Chondrocyte (in vitro differentiated cells): Measurements from ENCODE around the gene RSPH1. TPM values are rescaled to one million over a fixed set of nuclear protein-coding genes. Genes with fewer than 3 reads are reported as not detected.

ENCODE experiments used
- DNase-seq: peaks from one replicate; pipeline ENCODE4 v3.0.0; 2021; ENCODE audit warnings: mixed read lengths, low spot score
- H3K27ac Mint-ChIP-seq: one replicate; pipeline ENCODE4 v1.8.0; 2021; ENCODE audit warnings: mild to moderate bottlenecking, moderate library complexity, mixed read lengths; ENCODE audit not compliant: unreplicated experiment
- H3K27me3 Mint-ChIP-seq: 2 replicates; pipeline ENCODE4 v1.8.0; 2021; ENCODE audit warnings: low read depth, mixed read lengths
- H3K36me3 Mint-ChIP-seq: 2 replicates; pipeline ENCODE4 v1.8.0; 2021; ENCODE audit warnings: low read depth, mixed read lengths
- H3K4me1 Mint-ChIP-seq: 2 replicates; pipeline ENCODE4 v1.8.0; 2021; ENCODE audit warnings: low read depth, mild to moderate bottlenecking, mixed read lengths
- H3K4me3 Mint-ChIP-seq: one replicate; pipeline ENCODE4 v1.8.0; 2021; ENCODE audit warnings: mild to moderate bottlenecking, moderate library complexity, mixed read lengths; ENCODE audit not compliant: unreplicated experiment
- H3K9me3 Mint-ChIP-seq: 2 replicates; pipeline ENCODE4 v1.8.0; 2021; ENCODE audit warnings: low read depth, mixed read lengths
- total RNA-seq: library from RNA; stranded (reverse); gene quantifications from 3 replicates; pipeline ENCODE4 v1.2.1, GENCODE V29; 2021
- TF ChIP-seq, protein P1 (sequence below): fragments of 200-600 bp; sonication (generic); IDR thresholded peaks from 2 replicates; pipeline ENCODE4 v1.5.0; 2021; ENCODE audit warnings: antibody characterized with exemption, mild to moderate bottlenecking, moderate library complexity

The RSPH1 gene
- total RNA-seq, 1 donor from 2014 or later: 0.15 TPM

DNA sequence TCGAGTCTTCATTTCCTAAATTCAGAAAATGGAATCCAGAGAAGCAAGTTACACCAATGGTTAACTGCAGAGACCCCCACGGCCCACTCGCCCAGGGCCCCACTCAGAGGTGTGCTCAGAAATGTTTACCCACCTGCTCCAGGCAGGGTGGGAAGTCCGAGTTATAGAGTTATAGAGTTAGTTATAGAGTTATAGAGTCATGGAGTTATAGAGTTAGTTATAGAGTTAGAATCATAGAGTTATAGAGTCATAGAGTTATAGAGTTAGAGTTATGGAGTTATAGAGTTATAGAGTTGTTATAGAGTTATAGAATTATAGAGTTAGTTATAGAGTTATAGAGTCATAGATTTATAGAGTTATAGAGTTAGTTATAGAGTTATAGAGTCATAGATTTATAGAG lies 60.6 kb downstream of the RSPH1 start:
- peaks cover 18% of the 10 kb centered on the region for H3K9me3 Mint-ChIP-seq
- no peak overlapping the region for H3K4me3 Mint-ChIP-seq
- TF ChIP-seq, protein P1, sequence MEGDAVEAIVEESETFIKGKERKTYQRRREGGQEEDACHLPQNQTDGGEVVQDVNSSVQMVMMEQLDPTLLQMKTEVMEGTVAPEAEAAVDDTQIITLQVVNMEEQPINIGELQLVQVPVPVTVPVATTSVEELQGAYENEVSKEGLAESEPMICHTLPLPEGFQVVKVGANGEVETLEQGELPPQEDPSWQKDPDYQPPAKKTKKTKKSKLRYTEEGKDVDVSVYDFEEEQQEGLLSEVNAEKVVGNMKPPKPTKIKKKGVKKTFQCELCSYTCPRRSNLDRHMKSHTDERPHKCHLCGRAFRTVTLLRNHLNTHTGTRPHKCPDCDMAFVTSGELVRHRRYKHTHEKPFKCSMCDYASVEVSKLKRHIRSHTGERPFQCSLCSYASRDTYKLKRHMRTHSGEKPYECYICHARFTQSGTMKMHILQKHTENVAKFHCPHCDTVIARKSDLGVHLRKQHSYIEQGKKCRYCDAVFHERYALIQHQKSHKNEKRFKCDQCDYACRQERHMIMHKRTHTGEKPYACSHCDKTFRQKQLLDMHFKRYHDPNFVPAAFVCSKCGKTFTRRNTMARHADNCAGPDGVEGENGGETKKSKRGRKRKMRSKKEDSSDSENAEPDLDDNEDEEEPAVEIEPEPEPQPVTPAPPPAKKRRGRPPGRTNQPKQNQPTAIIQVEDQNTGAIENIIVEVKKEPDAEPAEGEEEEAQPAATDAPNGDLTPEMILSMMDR: no peak
- H3K27me3 Mint-ChIP-seq: peaks cover 13% of the 10 kb centered on the region
- no peak overlapping the region for H3K27ac Mint-ChIP-seq
- H3K36me3 Mint-ChIP-seq: no peaks in the 10 kb centered on the region
- no peaks in the 10 kb centered on the region for H3K4me1 Mint-ChIP-seq
- DNase-seq: no peak

DNA sequence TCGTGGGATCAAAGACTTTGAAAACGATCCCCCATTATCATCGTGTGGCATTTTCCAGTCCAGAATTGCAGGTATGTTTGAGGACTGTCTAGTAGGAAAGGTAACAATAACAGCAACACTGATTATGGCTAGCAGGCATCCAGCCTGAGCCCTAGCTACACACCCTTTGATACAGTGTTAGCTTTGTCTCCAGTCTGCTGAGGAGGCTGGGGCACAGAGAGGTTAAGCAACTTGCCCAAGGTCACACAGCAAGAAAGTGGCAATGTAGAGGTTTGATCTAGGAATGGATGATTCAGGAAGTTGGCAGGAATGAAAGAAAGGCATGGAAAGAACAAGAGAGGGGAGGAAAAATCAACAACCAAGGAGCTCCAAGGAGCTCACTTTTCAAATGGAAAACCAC lies 61.1 kb downstream of the RSPH1 start:
- Mint-ChIP-seq H3K27me3 (peaks cover 13% of the 10 kb centered on the region), H3K4me3 (no peak overlapping the region), H3K4me1 (no peaks in the 10 kb centered on the region), H3K27ac (no peak overlapping the region), H3K36me3 (no peaks in the 10 kb centered on the region), H3K9me3 (peaks cover 18% of the 10 kb centered on the region)
- TF ChIP-seq, protein P1: no peak
- no peak for DNase-seq

DNA sequence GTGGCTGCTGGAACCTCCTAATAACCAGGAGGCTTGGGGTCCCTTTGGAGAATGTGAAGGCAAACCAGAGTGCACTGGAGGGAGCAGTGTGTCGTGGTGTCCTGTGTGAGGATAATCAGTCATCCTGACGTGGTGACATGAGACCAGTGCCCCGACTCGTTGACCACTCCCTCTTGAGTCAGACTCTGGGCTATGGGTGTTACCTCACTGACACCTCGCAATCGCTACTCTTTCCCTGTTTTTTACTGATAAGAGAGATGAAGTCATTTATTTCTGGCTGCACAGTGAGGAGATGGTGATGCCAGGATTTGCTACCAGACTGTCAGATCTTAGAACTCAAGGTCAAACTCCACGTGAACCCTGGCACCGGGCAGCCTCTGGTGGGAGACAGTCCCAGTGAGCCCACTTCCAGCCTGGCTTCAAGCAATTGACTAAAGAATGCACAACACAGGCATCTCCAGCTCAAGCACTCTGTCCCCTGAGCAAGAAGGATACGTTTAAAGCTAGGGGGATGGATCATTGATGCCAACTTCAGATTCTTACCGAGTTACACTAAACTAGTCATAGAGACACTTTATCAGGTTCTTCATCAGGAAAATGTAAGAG lies 62.0 kb downstream of the RSPH1 start:
- H3K27ac Mint-ChIP-seq: no peak overlapping the region
- peaks cover 18% of the 10 kb centered on the region for H3K9me3 Mint-ChIP-seq

DNA sequence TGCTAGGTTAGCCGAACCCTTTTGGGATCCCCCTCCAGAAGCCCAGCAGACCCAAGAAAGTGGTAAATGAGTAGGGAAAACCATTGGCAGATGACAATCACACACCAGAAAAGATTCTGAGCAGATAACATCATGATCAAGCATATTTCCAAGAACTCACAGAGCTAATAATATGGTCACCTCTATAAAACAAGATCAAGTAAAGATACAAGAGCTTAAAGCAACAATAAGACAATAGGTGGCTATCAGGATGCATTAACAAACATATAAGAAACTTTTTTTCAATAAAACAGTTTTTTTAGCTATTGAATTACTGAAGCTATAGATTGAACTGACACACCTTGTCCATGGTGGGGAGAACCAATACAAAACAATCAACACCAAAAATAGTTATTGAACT lies 63.3 kb downstream of the RSPH1 start:
- peaks cover 12% of the 10 kb centered on the region for H3K27me3 Mint-ChIP-seq
- TF ChIP-seq, protein P1: no peak

More for the DNA sequence above, 62.0 kb downstream of the RSPH1 start:
- H3K36me3 Mint-ChIP-seq: no peaks in the 10 kb centered on the region
- H3K27me3 Mint-ChIP-seq: peaks cover 15% of the 10 kb centered on the region
- TF ChIP-seq, protein P1: no peak
- DNase-seq: no peak
- no peak overlapping the region for H3K4me3 Mint-ChIP-seq
- no peaks in the 10 kb centered on the region for H3K4me1 Mint-ChIP-seq

DNA sequence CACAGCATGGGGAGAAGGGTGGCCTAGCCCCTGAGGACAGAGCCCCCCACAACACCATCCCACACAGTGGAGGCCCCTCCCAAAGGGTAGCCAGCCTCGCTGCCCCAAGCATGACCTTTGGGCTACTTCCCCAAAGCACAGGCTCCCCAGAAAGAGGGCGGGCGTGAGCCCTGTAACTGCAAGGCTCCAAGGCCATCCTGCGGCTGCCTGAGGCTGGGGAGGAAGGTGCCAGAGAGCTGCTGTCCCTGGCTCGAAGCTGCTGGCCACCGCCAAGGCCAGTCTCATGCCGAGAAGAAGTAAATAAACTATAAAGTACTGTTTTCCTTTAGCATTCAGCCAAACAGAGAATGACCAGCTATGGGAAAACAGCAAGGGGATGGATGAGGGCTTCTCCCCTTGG lies 64.8 kb downstream of the RSPH1 start:
- TF ChIP-seq, protein P1: no peak
- peaks cover 14% of the 10 kb centered on the region for H3K27me3 Mint-ChIP-seq
- H3K36me3 Mint-ChIP-seq: no peaks in the 10 kb centered on the region
- no peaks in the 10 kb centered on the region for H3K4me1 Mint-ChIP-seq
- no peak for DNase-seq
- H3K27ac Mint-ChIP-seq: no peak overlapping the region
- H3K9me3 Mint-ChIP-seq: peaks cover 18% of the 10 kb centered on the region
- no peak overlapping the region for H3K4me3 Mint-ChIP-seq

More for the DNA sequence above, 63.3 kb downstream of the RSPH1 start:
- Mint-ChIP-seq H3K36me3 (no peaks in the 10 kb centered on the region), H3K9me3 (peaks cover 18% of the 10 kb centered on the region), H3K4me1 (no peaks in the 10 kb centered on the region), H3K27ac (no peak overlapping the region), H3K4me3 (no peak overlapping the region)
- DNase-seq: no peak
